ENCODE data around the gene DDX23. TPM values are rescaled to one million over a fixed set of nuclear protein-coding genes. Genes with fewer than 3 reads are reported as not detected.
A peak's percentile ranks its signal among the peaks of the same experiment; 100 is the strongest.

Gene DDX23
- total RNA-seq, 1 experiment from 2014 or later = 130 TPM

DNA sequence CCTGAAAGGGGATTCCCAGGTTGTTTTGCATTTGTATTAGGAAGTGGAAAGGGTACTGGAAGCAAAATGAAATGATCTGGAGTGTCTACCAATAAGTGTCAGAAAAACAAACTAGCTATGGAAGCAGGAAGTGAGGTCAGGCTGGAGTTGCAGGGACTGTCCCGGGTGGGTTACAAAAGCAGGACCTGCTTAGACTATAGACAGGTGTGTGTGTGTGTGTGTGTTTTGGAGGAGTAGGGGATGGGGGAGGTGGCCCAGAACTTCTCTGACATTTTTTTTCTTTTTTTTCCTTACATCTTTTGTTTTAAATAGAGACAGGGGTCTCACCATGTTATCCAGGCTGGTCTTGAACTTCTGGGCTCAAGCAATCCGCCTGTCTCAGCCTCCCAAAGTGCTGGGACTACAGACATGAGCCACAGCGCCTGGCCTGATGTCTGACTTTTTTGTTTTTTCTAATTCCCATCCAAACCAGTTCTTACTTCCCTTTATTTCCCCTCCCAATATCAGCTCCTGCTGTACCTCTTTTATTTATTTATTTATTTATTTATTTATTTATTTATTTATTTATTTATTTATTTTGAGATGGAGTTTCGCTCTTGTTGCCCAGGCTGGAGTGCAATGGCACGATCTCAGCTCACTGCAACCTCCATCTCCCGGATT is 14.2 kb upstream of the DDX23 start:
- DNase-seq (ENCODE audit: low read depth, low spot score) (no peak), ATAC-seq (peak; percentile 27)
- intact Hi-C loops (cut with micrococcal nuclease; ENCODE audit: unreplicated experiment) = no loop called here
- Histone ChIP-seq H3K4me1 (ENCODE audit: control insufficient read depth, insufficient read depth, low read length) (peaks cover 5% of the 10 kb centered on the region; the same call in 1 of the 2 replicates), H3K27me3 (ENCODE audit: control insufficient read depth, insufficient read depth, low read length) (peaks cover 10% of the 10 kb centered on the region), H3K36me3 (ENCODE audit: control insufficient read depth, insufficient read depth, low read length) (no peaks in the 10 kb centered on the region), H3K27ac (ENCODE audit: low read length) (peak overlapping the region; percentile 65; the same call in 1 of the 2 replicates), H3K4me3 (ENCODE audit: low read depth in 2 of 2, low read length in 2 of 2) (peak overlapping the region; percentile 55 to 72), H3K9me3 (ENCODE audit: control insufficient read depth, insufficient read depth, low read depth, low read length) (no peaks in the 10 kb centered on the region)
- CTCF ChIA-PET = interaction anchor here (0.6 to 1.6 kb wide), 4 partner anchors 13 to 258 kb away, joined by 4 to 7 read pairs (median 6); no protein-coding TSS in a partner anchor
- POLR2A ChIA-PET = no interaction called here
- BruUV-seq (replicated peaks) = no TSS peak
- no peak for TF ChIP-seq POLR2AphosphoS5 (IDR thresholded peaks at IDR 0.05; ENCODE audit: low read depth, low read length)
- TF ChIP-seq TCF7L2 (IDR thresholded peaks at IDR 0.05; ENCODE audit: low read depth, low read length) = 0 out of 2 replicates have a peak, but pooled peaks have one; percentile 8
- in situ Hi-C loops (cut with HindIII; ENCODE audit: low pct_unique_long_range_greater_than_20kb, low sequenced_read_pairs) = no loop called here

DNA sequence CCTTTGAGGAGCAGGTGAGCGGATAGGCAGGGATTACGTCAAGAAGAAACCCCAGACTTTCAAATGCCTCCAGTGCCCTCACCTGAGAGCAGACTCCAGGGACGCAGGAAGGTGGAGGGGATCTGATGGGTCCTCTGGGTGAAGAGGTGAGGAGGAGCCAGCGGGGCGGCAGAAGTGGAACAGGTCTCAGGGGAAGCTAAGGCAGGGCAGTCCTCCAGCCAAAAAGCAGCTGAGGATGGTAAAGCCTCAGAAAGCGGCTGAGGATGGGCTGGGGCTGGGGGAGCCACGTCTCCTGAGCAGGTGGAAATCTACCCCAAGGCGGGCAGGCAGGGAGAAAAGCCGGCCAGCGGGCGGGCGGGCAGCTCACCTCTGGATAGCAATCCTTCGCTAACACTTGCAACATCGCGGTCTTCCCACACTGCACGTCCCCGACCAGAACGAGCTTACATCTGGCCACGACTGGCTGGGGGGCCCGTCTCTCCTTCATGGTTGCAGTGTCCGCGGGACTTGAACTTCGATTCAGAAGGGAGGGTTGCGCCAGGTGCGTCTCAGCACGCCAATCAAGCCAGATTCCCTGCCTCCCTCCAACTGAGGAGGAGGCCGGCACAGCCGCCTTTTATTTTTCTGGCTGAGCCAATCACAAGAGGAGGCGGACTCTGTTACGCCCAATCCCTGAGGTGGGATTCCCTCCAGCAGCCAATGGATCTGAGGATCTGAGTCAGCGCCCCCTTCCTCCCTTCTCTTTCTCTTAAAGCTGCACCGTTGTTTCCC is 13.5 kb upstream of the DDX23 start, which contains the start of gene RND1:
Gene RND1, minus strand, starts transcription at position 590 of the 771 bp plus-strand sequence. Its CDS starts 103 bp downstream, at position 487.
- in situ Hi-C loops (cut with HindIII; ENCODE audit: low pct_unique_long_range_greater_than_20kb, low sequenced_read_pairs) = no loop called here

More for the DNA sequence above, 13.5 kb upstream of the DDX23 start, which contains the start of gene RND1:
- CTCF ChIA-PET = interaction anchor here (0.6 to 1.6 kb wide), 4 partner anchors 12 to 258 kb away, joined by 4 to 7 read pairs (median 6); no protein-coding TSS in a partner anchor
- TF ChIP-seq, protein P1, sequence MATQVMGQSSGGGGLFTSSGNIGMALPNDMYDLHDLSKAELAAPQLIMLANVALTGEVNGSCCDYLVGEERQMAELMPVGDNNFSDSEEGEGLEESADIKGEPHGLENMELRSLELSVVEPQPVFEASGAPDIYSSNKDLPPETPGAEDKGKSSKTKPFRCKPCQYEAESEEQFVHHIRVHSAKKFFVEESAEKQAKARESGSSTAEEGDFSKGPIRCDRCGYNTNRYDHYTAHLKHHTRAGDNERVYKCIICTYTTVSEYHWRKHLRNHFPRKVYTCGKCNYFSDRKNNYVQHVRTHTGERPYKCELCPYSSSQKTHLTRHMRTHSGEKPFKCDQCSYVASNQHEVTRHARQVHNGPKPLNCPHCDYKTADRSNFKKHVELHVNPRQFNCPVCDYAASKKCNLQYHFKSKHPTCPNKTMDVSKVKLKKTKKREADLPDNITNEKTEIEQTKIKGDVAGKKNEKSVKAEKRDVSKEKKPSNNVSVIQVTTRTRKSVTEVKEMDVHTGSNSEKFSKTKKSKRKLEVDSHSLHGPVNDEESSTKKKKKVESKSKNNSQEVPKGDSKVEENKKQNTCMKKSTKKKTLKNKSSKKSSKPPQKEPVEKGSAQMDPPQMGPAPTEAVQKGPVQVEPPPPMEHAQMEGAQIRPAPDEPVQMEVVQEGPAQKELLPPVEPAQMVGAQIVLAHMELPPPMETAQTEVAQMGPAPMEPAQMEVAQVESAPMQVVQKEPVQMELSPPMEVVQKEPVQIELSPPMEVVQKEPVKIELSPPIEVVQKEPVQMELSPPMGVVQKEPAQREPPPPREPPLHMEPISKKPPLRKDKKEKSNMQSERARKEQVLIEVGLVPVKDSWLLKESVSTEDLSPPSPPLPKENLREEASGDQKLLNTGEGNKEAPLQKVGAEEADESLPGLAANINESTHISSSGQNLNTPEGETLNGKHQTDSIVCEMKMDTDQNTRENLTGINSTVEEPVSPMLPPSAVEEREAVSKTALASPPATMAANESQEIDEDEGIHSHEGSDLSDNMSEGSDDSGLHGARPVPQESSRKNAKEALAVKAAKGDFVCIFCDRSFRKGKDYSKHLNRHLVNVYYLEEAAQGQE (IDR thresholded peaks at IDR 0.05; ENCODE audit: insufficient read depth in 1 of 2, low read depth in 2 of 2, low read length in 1 of 2) = no peak
- TF ChIP-seq, protein P2, sequence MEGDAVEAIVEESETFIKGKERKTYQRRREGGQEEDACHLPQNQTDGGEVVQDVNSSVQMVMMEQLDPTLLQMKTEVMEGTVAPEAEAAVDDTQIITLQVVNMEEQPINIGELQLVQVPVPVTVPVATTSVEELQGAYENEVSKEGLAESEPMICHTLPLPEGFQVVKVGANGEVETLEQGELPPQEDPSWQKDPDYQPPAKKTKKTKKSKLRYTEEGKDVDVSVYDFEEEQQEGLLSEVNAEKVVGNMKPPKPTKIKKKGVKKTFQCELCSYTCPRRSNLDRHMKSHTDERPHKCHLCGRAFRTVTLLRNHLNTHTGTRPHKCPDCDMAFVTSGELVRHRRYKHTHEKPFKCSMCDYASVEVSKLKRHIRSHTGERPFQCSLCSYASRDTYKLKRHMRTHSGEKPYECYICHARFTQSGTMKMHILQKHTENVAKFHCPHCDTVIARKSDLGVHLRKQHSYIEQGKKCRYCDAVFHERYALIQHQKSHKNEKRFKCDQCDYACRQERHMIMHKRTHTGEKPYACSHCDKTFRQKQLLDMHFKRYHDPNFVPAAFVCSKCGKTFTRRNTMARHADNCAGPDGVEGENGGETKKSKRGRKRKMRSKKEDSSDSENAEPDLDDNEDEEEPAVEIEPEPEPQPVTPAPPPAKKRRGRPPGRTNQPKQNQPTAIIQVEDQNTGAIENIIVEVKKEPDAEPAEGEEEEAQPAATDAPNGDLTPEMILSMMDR (IDR thresholded peaks at IDR 0.05) = no peak
- TF ChIP-seq TCF7L2 (IDR thresholded peaks at IDR 0.05; ENCODE audit: low read depth, low read length) (peak; percentile 59; the same call in 1 of the 2 replicates), POLR2AphosphoS5 (IDR thresholded peaks at IDR 0.05; ENCODE audit: low read depth, low read length) (peak; percentile 85), SIN3A (IDR thresholded peaks at IDR 0.05; ENCODE audit: borderline replicate concordance, insufficient read depth, low read depth, low read length) (0 out of 2 replicates have a peak, but pooled peaks have one; percentile 40)
- H3K27me3 ChIP-seq (ENCODE audit: control insufficient read depth, insufficient read depth, low read length) = peaks cover 10% of the 10 kb centered on the region
- no peaks in the 10 kb centered on the region for H3K9me3 ChIP-seq (ENCODE audit: control insufficient read depth, insufficient read depth, low read depth, low read length)
- H3K4me1 ChIP-seq (ENCODE audit: control insufficient read depth, insufficient read depth, low read length) = peaks cover 5% of the 10 kb centered on the region; the same call in 1 of the 2 replicates
- peak within 1 kb of the TSS; percentile 65; the same call in 1 of the 2 replicates for H3K27ac ChIP-seq (ENCODE audit: low read length)
- ATAC-seq = peak; percentile 98
- no peaks in the 10 kb centered on the region for H3K36me3 ChIP-seq (ENCODE audit: control insufficient read depth, insufficient read depth, low read length)
- intact Hi-C loops (cut with micrococcal nuclease; ENCODE audit: unreplicated experiment) = no loop called here
- peak within 1 kb of the TSS; percentile 55 to 72 for H3K4me3 ChIP-seq (ENCODE audit: low read depth in 2 of 2, low read length in 2 of 2)
- POLR2A ChIA-PET = no interaction called here
- BruUV-seq (replicated peaks) = TSS peak; percentile 81
- peak; percentile 76 for DNase-seq (ENCODE audit: low read depth, low spot score)
